HG03342 (cell line): Measurements from ENCODE around the gene NGFR.
A peak's percentile ranks its signal among the peaks of the same experiment; 100 is the strongest.
"Not testable (repeated sequence)": the region's sequence is repeated elsewhere in the genome, so short reads cannot be mapped to it uniquely, and the experiment has no call there.

Experiments
- ATAC-seq: cut with Tn5 transposase; IDR thresholded peaks from one replicate; pipeline ENCODE4 v1.9.1; 2021; ENCODE audit warnings: mild to moderate bottlenecking, moderate library complexity; ENCODE audit not compliant: unreplicated experiment

Gene NGFR

GRCh38 chr17:49494399-49494985 lies 601 bp upstream of the NGFR start:
- ATAC-seq = no peak

GRCh38 chr17:49495842-49496182 lies 719 bp downstream of the NGFR start:
- no peak for ATAC-seq

- ATAC-seq = peak; percentile 64
Observed at GRCh38 chr17:49496183-49496866, 1.2 kb downstream of the NGFR start.

DNA sequence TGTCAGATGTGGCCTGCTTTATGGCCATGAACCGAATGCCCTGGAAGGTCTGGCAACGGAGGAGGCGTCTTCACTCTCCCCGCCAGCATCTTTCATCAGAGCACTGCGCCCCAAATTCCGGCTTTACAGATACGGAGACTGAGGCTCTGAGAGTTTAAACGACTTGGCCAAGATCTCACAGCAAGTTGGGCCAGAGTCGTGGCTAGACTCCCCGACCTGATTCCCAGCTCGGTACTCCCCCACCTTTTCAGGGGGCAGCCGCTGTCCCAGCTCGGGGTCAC lies 1.7 kb downstream of the NGFR start:
- no peak for ATAC-seq

DNA sequence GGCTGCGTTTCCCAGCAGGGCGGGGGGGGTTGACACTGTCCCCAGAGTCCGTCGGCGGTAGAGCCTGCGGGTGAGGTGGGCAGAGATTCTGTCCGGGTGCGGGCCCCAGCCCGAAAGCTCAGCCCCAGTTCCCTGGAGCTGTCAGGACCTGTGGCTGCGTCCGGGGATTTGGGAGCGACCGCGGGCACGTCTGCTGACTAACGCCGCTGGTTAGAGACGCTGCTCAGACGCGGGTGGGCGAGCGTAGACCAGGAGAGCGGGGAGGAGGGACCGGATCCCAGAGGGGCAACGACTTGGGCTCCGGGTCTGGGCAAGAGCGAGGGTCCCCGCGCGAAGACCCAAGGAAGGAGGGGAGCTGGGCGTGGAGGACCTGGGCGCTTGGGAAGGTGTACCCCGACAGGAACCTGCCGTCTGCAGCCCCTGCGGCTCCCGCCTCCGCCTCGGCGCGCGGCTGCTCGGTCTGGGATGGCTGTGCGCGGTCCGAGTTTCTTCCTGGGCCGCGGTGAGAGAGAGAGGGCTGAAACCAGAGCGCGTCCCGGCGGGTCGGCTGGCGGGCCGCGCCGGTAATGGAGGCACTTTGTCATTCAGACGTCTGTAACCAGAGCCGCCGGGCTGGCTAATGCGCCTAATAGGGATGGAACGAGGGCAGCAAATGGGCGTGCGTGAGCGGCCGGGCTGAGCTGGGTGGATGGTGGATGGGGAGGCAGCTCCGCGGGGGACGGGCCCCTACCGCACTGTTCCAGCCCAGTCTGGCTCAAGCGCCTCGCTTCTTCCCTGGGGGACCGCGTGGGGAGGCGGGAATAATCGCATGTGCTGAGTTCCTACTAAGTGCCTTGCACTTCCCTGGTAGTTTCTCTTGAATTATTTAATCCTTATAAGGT lies 2.3 kb downstream of the NGFR start:
- no peak for ATAC-seq

- ATAC-seq = no peak
Observed at GRCh38 chr17:49498029-49498615, 3.0 kb downstream of the NGFR start.

DNA sequence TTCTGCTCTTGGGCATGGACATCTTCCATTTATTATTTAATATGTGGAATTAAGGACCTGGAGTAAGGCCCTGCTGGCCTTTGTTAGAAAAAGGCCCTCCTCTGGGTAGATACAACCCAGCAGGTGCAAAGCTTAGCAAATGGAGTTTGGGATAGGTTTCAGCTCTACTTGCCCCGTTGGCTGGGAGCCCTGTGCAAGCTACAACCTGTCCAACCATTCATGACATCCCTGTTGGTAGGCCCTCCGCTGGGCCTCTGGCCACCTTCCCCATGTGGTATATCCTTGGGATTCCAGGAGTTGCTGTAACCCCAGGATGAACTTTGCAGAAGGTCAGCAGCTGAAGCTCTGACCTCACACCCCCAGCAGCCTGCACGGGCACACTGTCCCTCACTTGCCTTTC lies 6.4 kb downstream of the NGFR start:
- no peak for ATAC-seq

GRCh38 chr17:49502254-49502653 lies 7.2 kb downstream of the NGFR start:
- ATAC-seq = no peak

DNA sequence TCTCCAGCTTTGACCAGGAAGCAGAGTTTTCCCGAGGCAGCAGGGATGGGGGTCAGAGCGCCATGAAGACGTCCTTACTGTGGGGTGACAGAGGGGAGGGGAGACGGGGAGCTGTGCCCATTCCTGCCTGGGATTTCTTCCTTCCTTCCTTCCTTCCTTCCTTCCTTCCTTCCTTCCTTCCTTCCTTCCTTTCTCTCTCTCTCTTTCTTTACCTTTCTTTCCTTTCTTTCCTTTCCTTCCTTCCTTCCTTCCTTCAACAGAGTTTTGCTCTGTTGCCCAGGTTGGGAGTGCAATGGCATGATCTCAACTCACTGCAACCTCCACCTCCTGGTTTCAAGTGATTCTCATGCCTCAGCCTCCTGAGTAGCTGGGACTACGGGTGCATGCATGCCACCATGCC lies 7.6 kb downstream of the NGFR start:
- not testable (repeated sequence) for ATAC-seq

GRCh38 chr17:49504369-49504768 lies 9.3 kb downstream of the NGFR start:
- no peak for ATAC-seq

GRCh38 chr17:49505854-49506253 lies 10.8 kb downstream of the NGFR start:
- no peak for ATAC-seq

GRCh38 chr17:49506282-49506681 lies 11.2 kb downstream of the NGFR start:
- ATAC-seq = no peak

GRCh38 chr17:49508061-49508865 lies 13.2 kb downstream of the NGFR start:
- no peak for ATAC-seq

- no peak for ATAC-seq
Observed at GRCh38 chr17:49508866-49509587, 13.9 kb downstream of the NGFR start.

DNA sequence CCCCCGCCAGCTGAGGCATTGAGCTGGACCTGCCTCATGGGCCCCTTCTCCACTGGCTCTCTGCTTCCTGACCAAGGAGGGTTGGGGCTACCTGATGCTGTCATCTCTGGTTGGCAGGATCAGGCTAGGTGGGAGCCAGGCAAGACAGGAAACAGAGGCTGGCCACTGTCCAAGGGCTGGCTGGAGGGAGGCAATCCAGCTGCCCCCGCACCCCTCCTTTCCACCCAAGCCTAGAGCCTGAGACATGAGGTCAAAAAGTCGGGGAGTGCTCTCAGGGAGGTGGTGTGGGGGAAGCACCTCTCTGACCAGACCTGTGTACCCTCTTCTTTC lies 14.5 kb downstream of the NGFR start:
- no peak for ATAC-seq

- ATAC-seq = no peak
Observed at GRCh38 chr17:49510059-49510719, 15.1 kb downstream of the NGFR start.

DNA sequence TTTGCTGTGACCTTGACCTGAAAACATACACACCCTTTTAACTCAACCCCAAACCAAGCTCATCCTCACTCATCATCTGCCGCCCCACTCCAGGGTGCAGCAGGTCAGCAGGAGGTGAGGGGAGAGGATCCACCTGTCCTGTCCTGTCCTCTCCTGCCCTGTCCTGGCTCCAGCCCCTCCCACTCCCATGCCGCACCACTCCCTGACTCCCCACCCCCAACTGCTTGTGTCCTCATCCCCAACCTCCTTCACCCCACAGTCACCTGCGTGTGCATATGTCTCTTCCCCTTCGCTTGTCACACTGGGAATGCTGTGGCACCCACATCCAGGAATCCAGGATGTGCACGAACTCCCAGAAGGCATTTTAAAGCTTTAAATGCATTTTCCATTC lies 15.6 kb downstream of the NGFR start:
- no peak for ATAC-seq

DNA sequence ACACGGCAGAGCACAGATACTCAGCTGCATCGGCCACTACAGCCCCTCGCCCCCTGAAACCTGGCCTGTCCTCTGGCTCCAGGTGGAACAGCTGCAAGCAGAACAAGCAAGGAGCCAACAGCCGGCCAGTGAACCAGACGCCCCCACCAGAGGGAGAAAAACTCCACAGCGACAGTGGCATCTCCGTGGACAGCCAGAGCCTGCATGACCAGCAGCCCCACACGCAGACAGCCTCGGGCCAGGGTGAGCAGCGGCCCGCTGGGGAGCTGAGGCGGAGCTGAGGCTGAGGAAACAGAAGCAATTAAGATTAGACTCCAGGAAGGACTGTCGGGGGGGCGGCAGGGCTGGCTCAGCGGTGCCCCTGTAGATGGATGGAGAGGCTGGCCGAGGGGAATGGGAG lies 16.7 kb downstream of the NGFR start:
- no peak for ATAC-seq

GRCh38 chr17:49512296-49513043 lies 17.4 kb downstream of the NGFR start:
- no peak for ATAC-seq
